ENCODE data around the gene NCOA4.
"Not testable (repeated sequence)": the region's sequence is repeated elsewhere in the genome, so short reads cannot be mapped to it uniquely, and the experiment has no call there.

NCOA4 gene

DNA sequence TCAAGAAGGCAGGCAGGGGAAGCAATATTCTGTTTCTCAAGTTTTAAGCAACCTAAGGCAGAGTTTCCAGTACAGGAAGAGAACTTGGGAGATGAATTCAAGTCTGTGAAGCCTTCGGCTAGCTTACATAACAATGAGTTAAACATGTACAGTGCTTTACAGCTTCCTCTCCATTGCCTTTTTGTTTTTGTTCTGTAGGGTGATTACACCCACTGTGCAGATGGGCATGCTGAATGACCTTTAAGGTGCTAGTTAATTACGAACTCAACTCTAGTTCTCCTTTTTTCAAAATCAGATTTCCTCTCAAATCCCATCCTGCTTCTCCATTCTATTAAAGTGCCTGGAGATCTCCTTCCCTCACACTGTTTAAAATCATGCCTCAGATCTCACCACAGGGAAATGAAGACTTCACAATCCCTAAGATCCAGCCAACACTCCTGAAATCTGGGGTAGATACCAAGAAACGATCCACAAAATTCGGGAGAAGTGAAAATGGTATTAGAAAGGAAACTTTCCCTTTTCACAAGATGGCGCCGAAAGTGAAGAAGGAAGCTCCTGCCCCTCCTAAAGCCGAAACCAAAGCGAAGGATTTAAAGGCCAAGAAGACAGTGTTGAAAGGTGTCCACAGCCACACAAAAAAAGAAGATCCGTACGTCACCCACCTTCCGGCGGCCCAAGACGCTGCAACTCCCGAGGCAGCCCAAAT, 32.5 kb upstream of the NCOA4 start:
- no peak for DNase-seq (ENCODE audit: low read depth)
- TF ChIP-seq, protein P1, sequence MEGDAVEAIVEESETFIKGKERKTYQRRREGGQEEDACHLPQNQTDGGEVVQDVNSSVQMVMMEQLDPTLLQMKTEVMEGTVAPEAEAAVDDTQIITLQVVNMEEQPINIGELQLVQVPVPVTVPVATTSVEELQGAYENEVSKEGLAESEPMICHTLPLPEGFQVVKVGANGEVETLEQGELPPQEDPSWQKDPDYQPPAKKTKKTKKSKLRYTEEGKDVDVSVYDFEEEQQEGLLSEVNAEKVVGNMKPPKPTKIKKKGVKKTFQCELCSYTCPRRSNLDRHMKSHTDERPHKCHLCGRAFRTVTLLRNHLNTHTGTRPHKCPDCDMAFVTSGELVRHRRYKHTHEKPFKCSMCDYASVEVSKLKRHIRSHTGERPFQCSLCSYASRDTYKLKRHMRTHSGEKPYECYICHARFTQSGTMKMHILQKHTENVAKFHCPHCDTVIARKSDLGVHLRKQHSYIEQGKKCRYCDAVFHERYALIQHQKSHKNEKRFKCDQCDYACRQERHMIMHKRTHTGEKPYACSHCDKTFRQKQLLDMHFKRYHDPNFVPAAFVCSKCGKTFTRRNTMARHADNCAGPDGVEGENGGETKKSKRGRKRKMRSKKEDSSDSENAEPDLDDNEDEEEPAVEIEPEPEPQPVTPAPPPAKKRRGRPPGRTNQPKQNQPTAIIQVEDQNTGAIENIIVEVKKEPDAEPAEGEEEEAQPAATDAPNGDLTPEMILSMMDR (IDR thresholded peaks at IDR 0.05; ENCODE audit: insufficient read depth, low read depth, low read length, missing control alignments): no peak
- no peak overlapping the region for H3K4me3 ChIP-seq (ENCODE audit: low read length)

DNA sequence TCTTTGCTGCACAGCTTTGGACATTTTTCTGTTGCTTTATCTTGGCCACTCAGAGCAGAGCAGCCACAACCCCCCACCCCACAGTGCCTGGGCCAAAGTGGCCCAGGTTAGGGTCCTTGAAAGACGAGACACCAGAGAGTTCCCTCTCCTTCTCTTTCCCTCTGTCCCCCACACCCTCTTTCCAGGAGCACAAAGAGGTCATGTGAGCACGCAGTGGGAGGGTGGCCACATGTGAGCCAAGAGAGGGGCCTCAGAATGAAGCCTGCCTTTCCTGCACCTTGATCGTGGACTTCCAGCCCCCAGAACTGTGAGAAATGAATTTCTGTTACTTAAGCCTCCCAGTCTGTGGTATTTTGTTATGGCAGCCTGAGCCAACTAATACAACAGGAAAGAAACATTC, 30.3 kb upstream of the NCOA4 start:
- DNase-seq (ENCODE audit: low read depth): no peak
- TF ChIP-seq, protein P1 (IDR thresholded peaks at IDR 0.05; ENCODE audit: insufficient read depth, low read depth, low read length, missing control alignments): no peak
- H3K4me3 ChIP-seq (ENCODE audit: low read length): no peak overlapping the region

DNA sequence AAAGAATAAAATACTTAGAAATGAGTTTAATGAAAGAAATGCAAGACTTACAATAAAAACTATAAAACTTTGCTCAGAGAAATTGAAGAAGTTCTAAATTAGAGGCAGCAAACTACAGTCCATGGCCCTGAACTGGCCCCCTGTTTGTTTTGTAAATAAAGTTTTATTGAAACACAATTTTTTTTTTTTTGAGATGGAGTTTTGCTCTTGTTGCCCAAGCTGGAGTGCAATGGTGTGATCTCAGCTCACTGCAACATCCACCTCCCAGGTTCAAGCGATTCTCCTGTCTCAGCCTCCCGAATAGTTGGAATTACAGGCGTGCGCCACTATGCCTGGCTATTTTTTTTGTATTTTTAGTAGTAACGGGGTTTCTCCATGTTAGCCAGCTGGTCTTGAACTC, 27.5 kb upstream of the NCOA4 start:
- DNase-seq (ENCODE audit: low read depth); H3K4me3 ChIP-seq (ENCODE audit: low read length): not testable (repeated sequence)

DNA sequence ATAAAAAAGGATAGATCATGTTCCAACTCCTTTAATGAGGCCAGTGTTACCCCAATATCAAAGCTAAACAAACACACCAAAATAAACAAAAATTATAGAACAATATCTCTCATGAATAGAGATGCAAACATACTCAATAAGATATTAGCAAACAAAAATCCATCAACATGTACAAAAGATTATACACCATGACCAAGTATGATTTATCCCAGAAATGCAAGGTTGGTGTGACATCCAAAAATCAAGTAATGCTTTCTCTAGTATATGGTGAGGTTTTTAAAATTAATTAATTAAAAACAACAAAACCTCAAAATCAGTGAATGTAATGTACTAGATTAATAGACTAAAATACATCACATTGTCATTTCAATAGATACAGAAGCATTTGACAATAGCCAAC, 26.6 kb upstream of the NCOA4 start:
- TF ChIP-seq, protein P1 (IDR thresholded peaks at IDR 0.05; ENCODE audit: insufficient read depth, low read depth, low read length, missing control alignments): no peak
- H3K4me3 ChIP-seq (ENCODE audit: low read length): no peak overlapping the region
- DNase-seq (ENCODE audit: low read depth): no peak

DNA sequence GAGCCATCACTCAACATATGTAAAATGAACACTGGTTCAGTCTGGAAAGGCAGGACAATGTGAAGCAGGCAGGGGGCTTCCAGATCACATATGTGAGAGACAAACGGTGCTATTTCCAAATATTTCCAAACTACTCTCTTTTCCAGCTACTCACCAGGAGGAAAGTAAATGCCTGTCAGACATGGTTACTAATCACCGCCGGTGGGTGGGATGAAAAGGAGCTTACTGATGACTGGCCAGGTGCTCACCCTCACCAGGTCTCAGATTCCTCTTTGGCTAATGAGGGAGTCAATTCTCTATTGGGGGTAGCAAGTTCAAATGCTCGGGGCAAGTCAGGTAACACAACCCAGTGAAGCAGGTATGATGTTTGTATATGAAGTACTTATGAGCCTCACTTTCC, 25.3 kb upstream of the NCOA4 start:
- H3K4me3 ChIP-seq (ENCODE audit: low read length): no peak overlapping the region
- TF ChIP-seq, protein P1 (IDR thresholded peaks at IDR 0.05; ENCODE audit: insufficient read depth, low read depth, low read length, missing control alignments): no peak
- DNase-seq (ENCODE audit: low read depth): no peak

DNA sequence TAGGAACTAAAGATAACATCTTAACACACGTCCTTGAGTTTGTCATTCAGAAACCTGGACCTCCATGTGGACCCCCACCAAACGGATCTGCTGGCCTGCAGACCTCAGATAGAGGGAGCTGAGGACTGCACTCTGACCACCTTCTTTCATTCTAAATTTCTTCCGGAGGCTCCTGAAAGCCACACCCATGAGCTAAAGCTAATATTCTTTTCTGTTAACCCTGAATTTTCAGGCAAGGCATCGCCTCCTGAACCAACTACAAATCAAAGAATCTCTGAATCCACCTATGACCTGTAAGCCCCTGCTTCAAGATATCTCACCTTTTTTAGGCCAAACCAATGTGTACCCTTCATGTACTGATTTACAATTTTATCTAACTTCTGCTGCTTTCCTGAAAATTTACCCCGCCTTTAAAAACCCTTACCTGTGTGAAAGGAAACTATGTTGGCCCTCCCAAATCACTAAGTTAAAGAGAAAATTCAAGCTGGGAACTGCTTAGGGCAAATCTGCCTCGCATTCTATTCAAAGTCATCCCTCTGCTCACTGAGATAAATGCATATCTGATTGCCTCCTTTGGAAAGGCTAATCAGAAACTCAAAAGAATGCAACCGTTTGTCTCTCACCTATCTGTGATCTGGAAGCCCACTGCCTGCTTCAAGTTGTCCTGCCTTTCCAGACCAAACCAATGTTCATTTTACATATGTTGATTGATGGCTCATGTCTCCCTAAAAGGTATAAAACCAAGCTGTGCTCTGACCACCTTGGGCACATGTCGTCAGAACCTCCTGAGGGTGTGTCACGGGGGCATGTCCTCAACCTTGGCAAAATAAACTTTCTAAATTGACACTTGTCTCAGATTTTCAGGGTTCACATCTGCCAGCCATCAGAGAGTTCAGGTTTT, 23.4 kb upstream of the NCOA4 start:
- TF ChIP-seq, protein P1 (IDR thresholded peaks at IDR 0.05; ENCODE audit: insufficient read depth, low read depth, low read length, missing control alignments): no peak
- DNase-seq (ENCODE audit: low read depth): no peak
- H3K4me3 ChIP-seq (ENCODE audit: low read length): no peak overlapping the region

DNA sequence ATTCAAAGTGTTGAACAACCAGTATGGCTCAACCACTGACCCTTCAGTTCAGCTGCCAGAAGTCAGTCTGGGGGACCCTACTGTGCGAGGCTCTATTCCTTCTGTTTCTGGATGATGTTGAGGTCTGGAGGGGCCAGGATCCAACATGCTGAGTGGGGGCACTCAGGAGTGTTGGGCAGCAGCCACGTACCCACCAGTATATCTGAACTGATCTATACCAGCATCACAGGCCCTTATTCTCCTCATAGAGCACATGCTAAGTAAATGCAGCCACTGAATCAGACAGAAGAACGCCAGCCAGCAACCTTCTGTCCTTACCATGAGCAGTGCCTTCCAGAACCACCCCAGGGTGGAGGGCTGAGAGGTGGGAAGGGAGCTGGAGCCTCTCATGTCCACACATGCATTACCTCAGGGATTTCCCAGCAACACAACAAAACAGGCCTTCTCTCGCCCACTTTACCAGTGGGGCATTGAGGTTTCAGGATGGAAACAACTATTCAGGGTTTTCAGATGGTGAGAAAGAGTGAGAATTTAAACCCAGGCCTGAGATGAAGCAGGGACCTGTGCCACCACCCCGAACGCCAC, 22.5 kb upstream of the NCOA4 start:
- TF ChIP-seq, protein P1 (IDR thresholded peaks at IDR 0.05; ENCODE audit: insufficient read depth, low read depth, low read length, missing control alignments): no peak
- peak; percentile 70 for DNase-seq (ENCODE audit: low read depth)
- no peak overlapping the region for H3K4me3 ChIP-seq (ENCODE audit: low read length)
